ENCODE measurements around the gene EHD2. TPM values are rescaled to one million over a fixed set of nuclear protein-coding genes. Genes with fewer than 3 reads are reported as not detected.
"Not testable (repeated sequence)": the region's sequence is repeated elsewhere in the genome, so short reads cannot be mapped to it uniquely, and the experiment has no call there.

Gene EHD2
- total and polyA plus RNA-seq, 2 of the 13 experiments (the other 11 are each of a cell fraction or from before 2014, with no cell fraction given) = 0.09 to 0.28 TPM

DNA sequence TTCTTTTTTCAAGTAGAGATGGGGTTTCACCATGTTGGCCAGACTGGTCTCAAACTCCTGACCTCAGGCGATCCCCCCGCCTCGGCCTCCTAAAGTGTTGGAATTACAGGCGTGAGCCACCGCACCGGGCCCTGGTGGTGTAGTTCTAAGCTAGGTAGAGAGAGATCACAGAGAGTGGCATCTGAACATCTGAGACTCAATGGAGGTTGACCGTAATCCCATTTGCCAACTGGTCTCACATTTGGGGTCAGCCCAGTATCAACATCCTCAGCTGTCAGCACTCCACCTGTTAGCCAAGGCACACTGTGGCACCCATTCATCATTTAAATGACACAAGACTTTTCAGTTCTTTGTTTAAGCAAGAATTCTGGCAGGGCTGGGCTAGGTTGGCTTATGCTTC lies 73.3 kb downstream of the EHD2 start:
- H3K36me3 ChIP-seq (replicated peaks in 1 of 2; ENCODE audit: control insufficient read depth in 1 of 2, insufficient read depth in 2 of 2, low read length in 2 of 2) = peaks cover 1 to 12% of the 10 kb centered on the region in 2 experiments; a peak in 3 of 5 replicates
- H3K79me2 ChIP-seq (ENCODE audit: insufficient read depth, low read length) = no peaks in the 10 kb centered on the region
- ChIA-PET POLR2A (no interaction called here), CTCF (ENCODE audit: low intra/inter-chr PET ratio, low total read pairs) (interaction anchor here (3.6 kb wide), 1 partner anchor 20 kb away, joined by 47 read pairs; no protein-coding TSS in a partner anchor)
- ATAC-seq (no peak), FAIRE-seq (no peak), DNase-seq (ENCODE audit: low spot score) (no peak)
- no peak overlapping the region for H2AFZ ChIP-seq (ENCODE audit: low read length)
- H3K4me2 ChIP-seq (ENCODE audit: low read depth, low read length) = no peak overlapping the region
- in situ Hi-C loops (cut with HindIII; ENCODE audit: extremely low pct_ligation_motif_present, low pct_unique_long_range_greater_than_20kb) (no loop called here), intact Hi-C loops (cut with micrococcal nuclease; ENCODE audit: unreplicated experiment) (no loop called here)
- no peak overlapping the region for H3K4me3 ChIP-seq (replicated peaks in 1 of 3; ENCODE audit: insufficient read depth in 1 of 3, low read depth in 2 of 3, low read length in 3 of 3)
- no peaks in the 10 kb centered on the region for H3K9me3 ChIP-seq (ENCODE audit: low read length)
- TF ChIP-seq NFKB2 (CRISPR knock-in tag; IDR thresholded peaks at IDR 0.05; ENCODE audit: borderline replicate concordance) (no peak), RXRB (CRISPR knock-in tag; IDR thresholded peaks at IDR 0.05; ENCODE audit: borderline replicate concordance) (no peak), SETDB1 (CRISPR knock-in tag; IDR thresholded peaks at IDR 0.05; ENCODE audit: borderline replicate concordance) (no peak), GABPB1 (CRISPR knock-in tag; IDR thresholded peaks at IDR 0.05) (no peak), ZFP90 (CRISPR knock-in tag; IDR thresholded peaks at IDR 0.05; ENCODE audit: borderline replicate concordance) (no peak), ZBTB21 (CRISPR knock-in tag; IDR thresholded peaks at IDR 0.05) (no peak), HHEX (CRISPR knock-in tag; IDR thresholded peaks at IDR 0.05) (no peak), ZNF572 (CRISPR knock-in tag; IDR thresholded peaks at IDR 0.05) (no peak), NRL (CRISPR knock-in tag; IDR thresholded peaks at IDR 0.05; ENCODE audit: borderline replicate concordance) (no peak), XBP1 (CRISPR knock-in tag; IDR thresholded peaks at IDR 0.05) (no peak), TBX3 (IDR thresholded peaks at IDR 0.05; ENCODE audit: borderline replicate concordance) (no peak), ZNF652 (CRISPR knock-in tag; IDR thresholded peaks at IDR 0.05; ENCODE audit: borderline replicate concordance, low read depth) (no peak)
- TF ChIP-seq, protein P1, sequence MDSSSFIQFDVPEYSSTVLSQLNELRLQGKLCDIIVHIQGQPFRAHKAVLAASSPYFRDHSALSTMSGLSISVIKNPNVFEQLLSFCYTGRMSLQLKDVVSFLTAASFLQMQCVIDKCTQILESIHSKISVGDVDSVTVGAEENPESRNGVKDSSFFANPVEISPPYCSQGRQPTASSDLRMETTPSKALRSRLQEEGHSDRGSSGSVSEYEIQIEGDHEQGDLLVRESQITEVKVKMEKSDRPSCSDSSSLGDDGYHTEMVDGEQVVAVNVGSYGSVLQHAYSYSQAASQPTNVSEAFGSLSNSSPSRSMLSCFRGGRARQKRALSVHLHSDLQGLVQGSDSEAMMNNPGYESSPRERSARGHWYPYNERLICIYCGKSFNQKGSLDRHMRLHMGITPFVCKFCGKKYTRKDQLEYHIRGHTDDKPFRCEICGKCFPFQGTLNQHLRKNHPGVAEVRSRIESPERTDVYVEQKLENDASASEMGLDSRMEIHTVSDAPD (CRISPR knock-in tag; IDR thresholded peaks at IDR 0.05) = no peak
- TF ChIP-seq, protein P2, sequence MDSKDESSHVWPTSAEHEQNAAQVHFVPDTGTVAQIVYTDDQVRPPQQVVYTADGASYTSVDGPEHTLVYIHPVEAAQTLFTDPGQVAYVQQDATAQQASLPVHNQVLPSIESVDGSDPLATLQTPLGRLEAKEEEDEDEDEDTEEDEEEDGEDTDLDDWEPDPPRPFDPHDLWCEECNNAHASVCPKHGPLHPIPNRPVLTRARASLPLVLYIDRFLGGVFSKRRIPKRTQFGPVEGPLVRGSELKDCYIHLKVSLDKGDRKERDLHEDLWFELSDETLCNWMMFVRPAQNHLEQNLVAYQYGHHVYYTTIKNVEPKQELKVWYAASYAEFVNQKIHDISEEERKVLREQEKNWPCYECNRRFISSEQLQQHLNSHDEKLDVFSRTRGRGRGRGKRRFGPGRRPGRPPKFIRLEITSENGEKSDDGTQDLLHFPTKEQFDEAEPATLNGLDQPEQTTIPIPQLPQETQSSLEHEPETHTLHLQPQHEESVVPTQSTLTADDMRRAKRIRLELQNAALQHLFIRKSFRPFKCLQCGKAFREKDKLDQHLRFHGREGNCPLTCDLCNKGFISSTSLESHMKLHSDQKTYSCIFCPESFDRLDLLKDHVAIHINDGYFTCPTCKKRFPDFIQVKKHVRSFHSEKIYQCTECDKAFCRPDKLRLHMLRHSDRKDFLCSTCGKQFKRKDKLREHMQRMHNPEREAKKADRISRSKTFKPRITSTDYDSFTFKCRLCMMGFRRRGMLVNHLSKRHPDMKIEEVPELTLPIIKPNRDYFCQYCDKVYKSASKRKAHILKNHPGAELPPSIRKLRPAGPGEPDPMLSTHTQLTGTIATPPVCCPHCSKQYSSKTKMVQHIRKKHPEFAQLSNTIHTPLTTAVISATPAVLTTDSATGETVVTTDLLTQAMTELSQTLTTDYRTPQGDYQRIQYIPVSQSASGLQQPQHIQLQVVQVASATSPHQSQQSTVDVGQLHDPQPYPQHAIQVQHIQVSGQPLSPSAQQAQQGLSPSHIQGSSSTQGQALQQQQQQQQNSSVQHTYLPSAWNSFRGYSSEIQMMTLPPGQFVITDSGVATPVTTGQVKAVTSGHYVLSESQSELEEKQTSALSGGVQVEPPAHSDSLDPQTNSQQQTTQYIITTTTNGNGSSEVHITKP (CRISPR knock-in tag; IDR thresholded peaks at IDR 0.05; ENCODE audit: low read depth) = no peak
- H3K9ac ChIP-seq (ENCODE audit: insufficient read depth, low read depth, low read length) = no peak overlapping the region
- 100% methylated on average over 7 of the region's 7 CpGs for WGBS (ENCODE audit: low lambda C conversion rate)
- BruUV-seq (replicated peaks) = no TSS peak
- H3K4me1 ChIP-seq (ENCODE audit: insufficient read depth, low read length) = no peaks in the 10 kb centered on the region
- H3K27me3 ChIP-seq (ENCODE audit: control insufficient read depth in 1 of 2, insufficient read depth in 2 of 2, low read length in 2 of 2) = no peaks in the 10 kb centered on the region
- H4K20me1 ChIP-seq (ENCODE audit: insufficient read depth, low read length) = no peaks in the 10 kb centered on the region
- H3K27ac ChIP-seq (ENCODE audit: extremely low read length, insufficient read depth, low read length) = no peak overlapping the region

DNA sequence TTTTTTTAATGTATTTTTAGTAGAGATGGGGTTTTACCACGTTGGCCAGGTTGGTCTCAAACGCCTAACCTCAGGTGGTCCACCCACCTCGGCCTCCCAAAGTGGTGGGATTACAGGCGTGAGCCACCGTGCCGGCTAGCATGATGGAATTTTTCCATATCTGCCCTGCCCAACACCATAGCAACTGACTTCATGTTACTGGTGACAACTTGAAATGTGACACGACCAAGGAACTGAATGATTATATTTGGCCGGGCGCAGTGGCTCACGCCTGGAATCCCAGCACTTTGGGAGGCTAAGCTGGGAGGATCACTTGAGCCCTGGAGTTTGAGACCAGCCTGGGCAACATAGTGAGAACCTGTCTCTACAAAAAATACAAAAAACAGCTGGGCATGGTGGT lies 74.1 kb downstream of the EHD2 start:
- H2AFZ ChIP-seq (ENCODE audit: low read length); H3K27me3 ChIP-seq (ENCODE audit: control insufficient read depth in 1 of 2, insufficient read depth in 2 of 2, low read length in 2 of 2); H3K36me3 ChIP-seq (replicated peaks in 1 of 2; ENCODE audit: control insufficient read depth in 1 of 2, insufficient read depth in 2 of 2, low read length in 2 of 2); DNase-seq (ENCODE audit: low spot score); in situ Hi-C loops (cut with HindIII; ENCODE audit: extremely low pct_ligation_motif_present, low pct_unique_long_range_greater_than_20kb); BruUV-seq (replicated peaks); H3K4me2 ChIP-seq (ENCODE audit: low read depth, low read length); H4K20me1 ChIP-seq (ENCODE audit: insufficient read depth, low read length); H3K9ac ChIP-seq (ENCODE audit: insufficient read depth, low read depth, low read length); H3K79me2 ChIP-seq (ENCODE audit: insufficient read depth, low read length); POLR2A ChIA-PET; H3K9me3 ChIP-seq (ENCODE audit: low read length); H3K4me1 ChIP-seq (ENCODE audit: insufficient read depth, low read length); FAIRE-seq; H3K27ac ChIP-seq (ENCODE audit: extremely low read length, insufficient read depth, low read length); ATAC-seq; H3K4me3 ChIP-seq (replicated peaks in 1 of 3; ENCODE audit: insufficient read depth in 1 of 3, low read depth in 2 of 3, low read length in 3 of 3); intact Hi-C loops (cut with micrococcal nuclease; ENCODE audit: unreplicated experiment): not testable (repeated sequence)
- CTCF ChIA-PET (ENCODE audit: low intra/inter-chr PET ratio, low total read pairs) = interaction anchor here (1.9 to 3.6 kb wide), 3 partner anchors 21 to 76 kb away, joined by 4 to 47 read pairs (median 6); partner anchors contain the start of gene EHD2
- WGBS (ENCODE audit: low lambda C conversion rate) = 84% methylated on average over 9 of the region's 10 CpGs

Measured in HepG2 (cell line).